Omental fat pad (tissue), 4 donors: ENCODE data around the gene TARDBP. TPM values are rescaled to one million over a fixed set of nuclear protein-coding genes. Genes with fewer than 3 reads are reported as not detected.

ENCODE experiments used
- ATAC-seq: fragments of 150-250 bp; one replicate; pipeline ENCODE4 v1.9.1; 2016; ENCODE audit warnings: mild to moderate bottlenecking, moderate library complexity; ENCODE audit not compliant: low FRiP score
- DNase-seq: peaks from one replicate; pipeline ENCODE4 v3.0.0-alpha.2; 2019; ENCODE audit warnings: low spot score
- total RNA-seq, 4 donors: library from RNA; depleted of rRNA; stranded (reverse); fragments of >200 nt; gene quantifications; one replicate each; pipeline ENCODE4 v1.1.0, GENCODE V29; 2016
- TF ChIP-seq, protein P1 (sequence below), 3 donors: fragments of 450-650 bp; IDR thresholded peaks; one replicate each; pipeline ENCODE4 v1.5.1; 2016 to 2017; ENCODE audit warnings: antibody characterized with exemption in 3 of 3, mild to moderate bottlenecking in 3 of 3, moderate library complexity in 2 of 3

The TARDBP gene
- total RNA-seq, 4 donors from 2014 or later: 73.8 to 188 (median 124) TPM

DNA sequence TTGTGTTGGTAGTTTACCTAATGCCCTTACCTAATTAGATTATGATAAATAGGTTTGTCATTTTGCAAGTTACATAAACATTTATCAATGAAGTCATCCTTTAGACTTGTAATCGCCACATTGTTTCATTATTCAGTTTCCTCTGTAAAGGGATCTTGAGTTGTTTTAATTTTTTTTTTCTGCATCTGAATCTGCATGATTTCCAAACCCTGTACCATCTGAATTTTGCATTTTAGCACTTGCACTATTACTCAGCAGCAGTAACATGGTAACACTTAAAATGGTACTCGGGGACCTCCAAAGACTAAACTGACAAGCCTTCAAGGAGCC, 12.4 kb downstream of the TARDBP start:
- ATAC-seq (no peak), DNase-seq (no peak)
- TF ChIP-seq, protein P1, sequence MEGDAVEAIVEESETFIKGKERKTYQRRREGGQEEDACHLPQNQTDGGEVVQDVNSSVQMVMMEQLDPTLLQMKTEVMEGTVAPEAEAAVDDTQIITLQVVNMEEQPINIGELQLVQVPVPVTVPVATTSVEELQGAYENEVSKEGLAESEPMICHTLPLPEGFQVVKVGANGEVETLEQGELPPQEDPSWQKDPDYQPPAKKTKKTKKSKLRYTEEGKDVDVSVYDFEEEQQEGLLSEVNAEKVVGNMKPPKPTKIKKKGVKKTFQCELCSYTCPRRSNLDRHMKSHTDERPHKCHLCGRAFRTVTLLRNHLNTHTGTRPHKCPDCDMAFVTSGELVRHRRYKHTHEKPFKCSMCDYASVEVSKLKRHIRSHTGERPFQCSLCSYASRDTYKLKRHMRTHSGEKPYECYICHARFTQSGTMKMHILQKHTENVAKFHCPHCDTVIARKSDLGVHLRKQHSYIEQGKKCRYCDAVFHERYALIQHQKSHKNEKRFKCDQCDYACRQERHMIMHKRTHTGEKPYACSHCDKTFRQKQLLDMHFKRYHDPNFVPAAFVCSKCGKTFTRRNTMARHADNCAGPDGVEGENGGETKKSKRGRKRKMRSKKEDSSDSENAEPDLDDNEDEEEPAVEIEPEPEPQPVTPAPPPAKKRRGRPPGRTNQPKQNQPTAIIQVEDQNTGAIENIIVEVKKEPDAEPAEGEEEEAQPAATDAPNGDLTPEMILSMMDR (IDR thresholded peaks at IDR 0.05): no peak

GRCh38 chr1:11025618-11026017, 13.2 kb downstream of the TARDBP start:
- TF ChIP-seq, protein P1 (IDR thresholded peaks at IDR 0.05): no peak
- DNase-seq (no peak), ATAC-seq (no peak)

DNA sequence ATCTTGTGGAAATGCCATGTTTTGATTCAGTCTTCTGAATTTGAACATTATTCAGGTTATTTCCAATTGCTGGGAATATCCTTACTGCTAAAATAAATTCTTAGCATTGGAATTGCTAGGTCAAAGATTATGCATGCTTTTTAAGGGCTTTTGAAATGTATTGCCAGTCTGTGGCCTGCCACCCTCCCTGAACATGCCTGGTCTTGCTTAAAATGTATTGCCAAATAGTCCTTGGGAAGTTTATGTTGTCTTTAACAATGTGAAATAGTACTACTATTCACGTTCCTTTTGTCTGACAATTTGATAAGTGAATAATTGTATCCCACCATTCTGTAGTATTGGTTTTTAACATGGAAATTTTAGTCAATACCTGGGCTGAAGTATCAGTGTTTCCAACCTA, 13.6 kb downstream of the TARDBP start:
- TF ChIP-seq, protein P1 (IDR thresholded peaks at IDR 0.05): no peak
- ATAC-seq (no peak), DNase-seq (no peak)

DNA sequence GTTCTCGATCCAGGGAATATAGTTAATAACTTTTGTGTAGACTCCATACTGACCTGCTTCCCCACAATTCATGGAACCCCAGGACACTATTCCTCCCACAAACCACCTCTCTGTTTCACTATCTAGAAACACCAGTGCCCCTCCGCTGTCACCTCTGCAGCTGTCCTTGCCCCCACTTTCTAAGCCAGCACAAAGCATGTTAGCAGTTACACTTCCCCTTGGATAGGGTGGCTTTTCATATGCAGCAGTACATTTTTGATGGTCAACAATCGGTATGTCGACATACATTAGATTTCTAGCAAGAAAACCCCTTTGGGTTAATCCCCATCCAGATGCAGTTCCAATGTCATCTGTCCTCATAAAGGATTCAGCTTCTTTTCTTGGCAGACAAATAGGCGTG, 14.4 kb downstream of the TARDBP start:
- DNase-seq (no peak), ATAC-seq (no peak)
- TF ChIP-seq, protein P1 (IDR thresholded peaks at IDR 0.05): no peak

- TF ChIP-seq, protein P1 (IDR thresholded peaks at IDR 0.05): no peak
- ATAC-seq: no peak
- DNase-seq: no peak
Observed at GRCh38 chr1:11027316-11027715, 14.9 kb downstream of the TARDBP start.

- TF ChIP-seq, protein P1 (IDR thresholded peaks at IDR 0.05): no peak
- DNase-seq (no peak), ATAC-seq (no peak)
Observed at GRCh38 chr1:11028018-11028417, 15.6 kb downstream of the TARDBP start.

GRCh38 chr1:11030865-11031264, 18.4 kb downstream of the TARDBP start:
- DNase-seq: no peak
- ATAC-seq: no peak
- TF ChIP-seq, protein P1 (IDR thresholded peaks at IDR 0.05): no peak
